ENCODE measurements around the gene METTL23. TPM values are rescaled to one million over a fixed set of nuclear protein-coding genes. Genes with fewer than 3 reads are reported as not detected.

METTL23 gene
- 25.7 and 28.6 TPM in 2 replicates for total RNA-seq

DNA sequence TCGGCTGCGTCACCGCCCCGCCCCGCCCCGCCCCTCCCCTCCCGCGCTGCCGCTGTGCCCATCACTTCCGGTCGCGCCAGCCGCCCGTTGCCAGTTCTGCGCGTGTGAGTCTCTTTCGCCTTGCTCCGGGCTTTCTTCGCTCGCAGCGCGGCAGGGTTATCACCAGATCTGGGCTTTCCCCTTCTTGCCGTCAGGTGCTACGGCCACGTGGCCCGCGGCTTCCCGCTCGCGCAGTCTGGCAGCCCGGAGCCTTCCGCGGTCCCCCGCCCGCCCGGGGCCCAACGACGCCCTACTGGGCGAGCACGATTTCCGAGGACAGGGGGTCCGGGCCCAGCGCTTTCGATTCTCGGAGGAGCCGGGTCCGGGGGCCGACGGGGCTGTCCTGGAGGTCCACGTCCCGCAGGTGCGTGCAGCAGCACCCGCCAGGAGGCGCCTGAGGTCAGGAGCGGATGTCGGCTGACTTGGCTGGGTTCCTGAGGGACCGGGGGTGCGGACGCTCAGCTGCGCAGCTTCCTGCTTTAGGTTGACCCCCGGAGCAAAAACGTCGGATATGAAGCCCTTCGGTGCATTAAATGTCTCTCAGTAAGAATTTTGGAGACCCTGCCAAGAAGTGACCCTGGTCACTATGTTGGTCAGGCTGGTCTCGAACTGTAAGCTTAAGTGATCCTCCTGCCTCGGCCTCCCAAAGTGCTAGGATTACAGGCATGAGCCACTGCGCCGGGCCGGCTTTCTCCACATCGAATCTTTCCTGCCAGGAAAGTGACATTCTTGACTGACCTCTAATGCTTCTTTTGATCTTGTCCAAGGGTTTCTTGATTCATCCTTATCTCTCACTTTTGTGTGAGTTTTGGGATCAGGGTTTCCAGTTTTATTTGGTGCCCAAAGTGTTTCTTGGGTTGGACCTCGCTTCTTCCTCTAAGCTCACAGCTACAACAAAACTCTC is at the start of gene METTL23:
TSS of gene METTL23 (plus strand) at position 64 of the 943 bp plus-strand sequence. CDS start 2,872 bp downstream, outside the sequence.
- H3K9me3 ChIP-seq (ENCODE audit: low read depth, low read length): no peaks in the 10 kb centered on the region
- DNase-seq (ENCODE audit: insufficient read length, low spot score, missing footprints): peak; percentile 87
- H3K4me3 ChIP-seq (ENCODE audit: insufficient read depth, low read length): peak within 1 kb of the TSS; percentile 96
- TF ChIP-seq CTCF (IDR thresholded peaks at IDR 0.05; ENCODE audit: extremely low read depth, low read depth, low read length): peak; percentile 57
- H3K27ac ChIP-seq (ENCODE audit: low read depth, low read length): peak within 1 kb of the TSS; percentile 96
- H3K4me2 ChIP-seq (ENCODE audit: insufficient read depth, low read length): peak within 1 kb of the TSS; percentile 97
- peaks cover 50% of the 10 kb centered on the region for H3K36me3 ChIP-seq (ENCODE audit: insufficient read depth, low read length)
- peaks cover 88% of the 10 kb centered on the region for H3K79me2 ChIP-seq (ENCODE audit: insufficient read depth, low read length)
- H3K27me3 ChIP-seq (ENCODE audit: insufficient read depth, low read length): no peaks in the 10 kb centered on the region
- peaks cover 31% of the 10 kb centered on the region for H3K4me1 ChIP-seq (ENCODE audit: insufficient read depth, low read length)
- H4K20me1 ChIP-seq (ENCODE audit: insufficient read depth, low read length): peaks cover 31% of the 10 kb centered on the region
- H2AFZ ChIP-seq (ENCODE audit: low read length): peak within 1 kb of the TSS; percentile 70

DNA sequence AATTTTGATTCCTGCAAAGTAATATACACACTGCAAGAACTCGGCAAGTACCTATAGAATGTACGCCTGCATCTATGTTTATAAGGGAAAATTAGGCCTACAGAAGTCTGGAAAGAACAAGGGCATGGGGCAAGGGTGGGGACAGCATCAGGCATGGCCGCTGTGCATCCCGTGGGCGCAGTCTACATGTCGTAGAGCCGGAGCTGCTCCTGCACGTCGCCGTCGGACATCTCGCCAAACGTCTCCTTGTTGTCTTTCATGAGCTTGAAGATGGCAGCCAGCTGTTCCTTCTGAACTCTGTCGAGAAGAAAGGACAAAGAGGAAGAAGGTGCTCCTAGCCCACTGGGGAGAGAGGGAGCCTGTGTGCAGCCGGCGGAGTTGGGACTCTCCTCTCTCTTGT is 49.2 kb upstream of the METTL23 start:
- Histone ChIP-seq H3K36me3 (ENCODE audit: insufficient read depth, low read length) (peaks cover 45% of the 10 kb centered on the region), H3K4me1 (ENCODE audit: insufficient read depth, low read length) (peaks cover 13% of the 10 kb centered on the region), H3K4me2 (ENCODE audit: insufficient read depth, low read length) (no peak overlapping the region), H3K79me2 (ENCODE audit: insufficient read depth, low read length) (peaks cover 2% of the 10 kb centered on the region), H3K9me3 (ENCODE audit: low read depth, low read length) (no peaks in the 10 kb centered on the region), H3K27ac (ENCODE audit: low read depth, low read length) (no peak overlapping the region), H3K27me3 (ENCODE audit: insufficient read depth, low read length) (no peaks in the 10 kb centered on the region), H4K20me1 (ENCODE audit: insufficient read depth, low read length) (peaks cover 18% of the 10 kb centered on the region), H2AFZ (ENCODE audit: low read length) (no peak overlapping the region), H3K4me3 (ENCODE audit: insufficient read depth, low read length) (no peak overlapping the region)
- no peak for TF ChIP-seq CTCF (IDR thresholded peaks at IDR 0.05; ENCODE audit: extremely low read depth, low read depth, low read length)
- no peak for DNase-seq (ENCODE audit: insufficient read length, low spot score, missing footprints)

- Histone ChIP-seq H2AFZ (ENCODE audit: low read length) (no peak overlapping the region), H3K9me3 (ENCODE audit: low read depth, low read length) (no peaks in the 10 kb centered on the region), H3K79me2 (ENCODE audit: insufficient read depth, low read length) (peaks cover 4% of the 10 kb centered on the region), H3K27me3 (ENCODE audit: insufficient read depth, low read length) (no peaks in the 10 kb centered on the region), H4K20me1 (ENCODE audit: insufficient read depth, low read length) (peaks cover 27% of the 10 kb centered on the region), H3K36me3 (ENCODE audit: insufficient read depth, low read length) (peaks cover 54% of the 10 kb centered on the region), H3K4me1 (ENCODE audit: insufficient read depth, low read length) (peaks cover 13% of the 10 kb centered on the region), H3K27ac (ENCODE audit: low read depth, low read length) (no peak overlapping the region), H3K4me2 (ENCODE audit: insufficient read depth, low read length) (no peak overlapping the region), H3K4me3 (ENCODE audit: insufficient read depth, low read length) (no peak overlapping the region)
- no peak for DNase-seq (ENCODE audit: insufficient read length, low spot score, missing footprints)
- no peak for TF ChIP-seq CTCF (IDR thresholded peaks at IDR 0.05; ENCODE audit: extremely low read depth, low read depth, low read length)
These were observed 48.3 kb upstream of the METTL23 start for GRCh38 chr17:76678330-76678729.

GRCh38 chr17:76679239-76679638 is 47.4 kb upstream of the METTL23 start:
- Histone ChIP-seq H3K9me3 (ENCODE audit: low read depth, low read length) (no peaks in the 10 kb centered on the region), H3K79me2 (ENCODE audit: insufficient read depth, low read length) (peaks cover 4% of the 10 kb centered on the region), H3K27ac (ENCODE audit: low read depth, low read length) (no peak overlapping the region), H3K4me3 (ENCODE audit: insufficient read depth, low read length) (no peak overlapping the region), H3K4me2 (ENCODE audit: insufficient read depth, low read length) (no peak overlapping the region), H3K36me3 (ENCODE audit: insufficient read depth, low read length) (peaks cover 64% of the 10 kb centered on the region), H3K4me1 (ENCODE audit: insufficient read depth, low read length) (peaks cover 13% of the 10 kb centered on the region), H4K20me1 (ENCODE audit: insufficient read depth, low read length) (peaks cover 33% of the 10 kb centered on the region), H3K27me3 (ENCODE audit: insufficient read depth, low read length) (no peaks in the 10 kb centered on the region), H2AFZ (ENCODE audit: low read length) (no peak overlapping the region)
- TF ChIP-seq CTCF (IDR thresholded peaks at IDR 0.05; ENCODE audit: extremely low read depth, low read depth, low read length): no peak
- DNase-seq (ENCODE audit: insufficient read length, low spot score, missing footprints): no peak

Data from osteoblast (primary cell).